Astrocyte of the cerebellum (primary cell): ENCODE measurements around the gene FAM120B.
"Not testable (repeated sequence)": the region's sequence is repeated elsewhere in the genome, so short reads cannot be mapped to it uniquely, and the experiment has no call there.

Experiments
- DNase-seq: peaks from one replicate; pipeline ENCODE4 v3.0.0-alpha.2; 2011; ENCODE audit warnings: low read depth
- H3K4me3 ChIP-seq: 2 replicates; pipeline ENCODE4 v1.5.1; 2011; ENCODE audit warnings: mild to moderate bottlenecking, low read depth, low read length, moderate library complexity
- in situ Hi-C: cut with HindIII; loops from 2 replicates; pipeline ENCODE4 v1.10.0; 2017; ENCODE audit warnings: low sequenced_read_pairs
- TF ChIP-seq, protein P1 (sequence below): IDR thresholded peaks from 2 replicates; pipeline ENCODE4 v1.5.1; 2012; ENCODE audit warnings: low read length, low read depth, moderate library complexity, mild to moderate bottlenecking; ENCODE audit errors: missing control alignments

The FAM120B gene

GRCh38 chr6:170347975-170348374 is 41.4 kb downstream of the FAM120B start:
- TF ChIP-seq, protein P1, sequence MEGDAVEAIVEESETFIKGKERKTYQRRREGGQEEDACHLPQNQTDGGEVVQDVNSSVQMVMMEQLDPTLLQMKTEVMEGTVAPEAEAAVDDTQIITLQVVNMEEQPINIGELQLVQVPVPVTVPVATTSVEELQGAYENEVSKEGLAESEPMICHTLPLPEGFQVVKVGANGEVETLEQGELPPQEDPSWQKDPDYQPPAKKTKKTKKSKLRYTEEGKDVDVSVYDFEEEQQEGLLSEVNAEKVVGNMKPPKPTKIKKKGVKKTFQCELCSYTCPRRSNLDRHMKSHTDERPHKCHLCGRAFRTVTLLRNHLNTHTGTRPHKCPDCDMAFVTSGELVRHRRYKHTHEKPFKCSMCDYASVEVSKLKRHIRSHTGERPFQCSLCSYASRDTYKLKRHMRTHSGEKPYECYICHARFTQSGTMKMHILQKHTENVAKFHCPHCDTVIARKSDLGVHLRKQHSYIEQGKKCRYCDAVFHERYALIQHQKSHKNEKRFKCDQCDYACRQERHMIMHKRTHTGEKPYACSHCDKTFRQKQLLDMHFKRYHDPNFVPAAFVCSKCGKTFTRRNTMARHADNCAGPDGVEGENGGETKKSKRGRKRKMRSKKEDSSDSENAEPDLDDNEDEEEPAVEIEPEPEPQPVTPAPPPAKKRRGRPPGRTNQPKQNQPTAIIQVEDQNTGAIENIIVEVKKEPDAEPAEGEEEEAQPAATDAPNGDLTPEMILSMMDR, result no peak
- in situ Hi-C loops, result no loop called here
- DNase-seq, result no peak
- H3K4me3 ChIP-seq, result no peak overlapping the region

- in situ Hi-C loops, H3K4me3 ChIP-seq, DNase-seq: not testable (repeated sequence)
Measured at GRCh38 chr6:170351456-170351855, 44.9 kb downstream of the FAM120B start.

- DNase-seq, H3K4me3 ChIP-seq, in situ Hi-C loops: not testable (repeated sequence)
Measured at GRCh38 chr6:170355190-170355589, 48.6 kb downstream of the FAM120B start.

DNA sequence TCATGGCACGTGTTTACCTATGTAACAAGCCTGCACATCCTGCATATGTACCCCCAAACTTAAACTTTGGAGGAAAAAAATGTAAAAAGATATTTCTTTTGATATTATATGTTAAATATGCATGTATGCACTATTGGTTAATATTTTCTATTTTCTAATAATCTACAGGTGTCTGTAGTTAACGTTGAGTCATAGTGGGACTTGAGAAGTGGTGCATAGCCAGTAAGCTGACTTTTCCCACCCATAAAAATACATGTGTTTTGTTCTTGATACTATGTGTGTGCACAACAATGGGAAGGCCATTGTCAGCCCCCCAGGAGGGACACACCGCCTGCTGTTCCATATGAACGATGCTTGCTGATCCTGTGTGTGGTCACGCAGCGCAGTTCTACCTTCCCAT is 49.1 kb downstream of the FAM120B start:
- TF ChIP-seq, protein P1, result no peak
- DNase-seq, result no peak
- in situ Hi-C loops, result no loop called here
- no peak overlapping the region for H3K4me3 ChIP-seq

DNA sequence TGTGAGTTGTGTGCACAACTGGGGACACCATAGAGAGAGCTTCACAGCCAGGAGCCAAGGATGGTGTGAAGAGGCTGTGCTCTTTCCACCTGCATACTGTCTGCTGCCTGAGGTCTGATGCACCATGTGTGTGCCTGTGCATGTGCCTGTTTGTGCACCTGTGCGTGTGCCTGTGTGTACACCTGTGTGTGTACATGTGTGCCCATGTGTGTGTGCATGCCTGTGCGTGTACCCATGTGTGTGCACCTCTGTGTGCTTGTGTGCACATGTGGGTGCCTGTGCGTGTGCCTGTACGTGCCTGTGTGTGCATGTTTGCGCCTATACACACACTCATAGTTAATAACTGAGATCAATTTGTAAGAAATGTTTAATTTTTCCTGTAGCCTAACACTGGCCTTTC is 51.3 kb downstream of the FAM120B start:
- in situ Hi-C loops, result no loop called here
- H3K4me3 ChIP-seq, result no peak overlapping the region
- TF ChIP-seq, protein P1, result no peak
- no peak for DNase-seq

GRCh38 chr6:170358496-170358895 is 51.9 kb downstream of the FAM120B start:
- DNase-seq, result no peak
- in situ Hi-C loops, result no loop called here
- H3K4me3 ChIP-seq, result no peak overlapping the region
- TF ChIP-seq, protein P1, result no peak

DNA sequence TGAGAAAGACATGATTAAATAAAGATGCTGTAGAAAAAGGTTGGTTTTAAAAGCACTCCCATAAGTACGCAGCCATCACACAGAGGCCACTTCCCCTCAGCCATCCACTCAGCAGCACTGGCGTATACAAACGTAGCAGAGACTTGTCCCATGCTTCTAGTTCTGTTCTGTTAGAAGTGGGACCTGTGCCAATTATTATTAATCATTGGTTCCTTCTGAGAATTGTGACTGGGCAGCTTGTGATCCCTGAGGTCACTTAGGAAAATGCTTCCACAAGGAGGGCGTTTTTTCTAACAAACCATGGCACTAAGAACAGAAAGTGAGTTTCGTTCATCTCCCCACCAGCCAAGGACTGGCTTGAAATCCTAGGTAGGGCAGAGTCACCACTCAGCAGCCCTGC is 53.9 kb downstream of the FAM120B start:
- in situ Hi-C loops, result no loop called here
- TF ChIP-seq, protein P1, result no peak
- H3K4me3 ChIP-seq, result no peak overlapping the region
- DNase-seq, result no peak

GRCh38 chr6:170361335-170361734 is 54.8 kb downstream of the FAM120B start:
- TF ChIP-seq, protein P1, result no peak
- in situ Hi-C loops, result no loop called here
- no peak overlapping the region for H3K4me3 ChIP-seq

More at GRCh38 chr6:170361335-170361734, 54.8 kb downstream of the FAM120B start:
- no peak for DNase-seq
